ENCODE measurements around the gene TMEM176A.
"Not testable (repeated sequence)": the region's sequence is repeated elsewhere in the genome, so short reads cannot be mapped to it uniquely, and the experiment has no call there.

TMEM176A gene

DNA sequence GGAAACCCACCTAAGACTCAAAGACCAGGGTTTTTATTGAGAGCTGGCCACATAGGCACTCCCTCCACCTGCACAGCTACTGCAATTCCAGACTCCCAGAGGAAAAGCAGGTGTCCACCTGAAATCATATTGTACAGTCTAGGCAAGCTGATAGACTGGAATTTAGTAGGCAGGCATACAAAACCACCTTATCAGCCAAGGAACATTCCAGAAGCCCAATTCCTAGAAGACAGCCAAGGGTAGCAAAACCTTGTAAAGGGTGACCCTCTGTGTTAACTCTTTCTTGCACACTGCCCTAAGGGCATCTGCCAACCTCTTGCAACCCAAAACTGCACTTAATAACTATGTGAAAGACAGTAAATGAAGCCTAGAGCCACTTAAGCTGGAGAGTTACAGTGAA, 5.3 kb downstream of the TMEM176A start:
- H3K4me2 ChIP-seq (ENCODE audit: low read length, poor library complexity, severe bottlenecking): no peak overlapping the region

GRCh38 chr7:150806454-150806853, 5.9 kb downstream of the TMEM176A start:
- no peak overlapping the region for H2AFZ ChIP-seq (ENCODE audit: low read depth, low read length)
- no peak overlapping the region for H3K27ac ChIP-seq (ENCODE audit: low read length, poor library complexity, severe bottlenecking)
- no peak overlapping the region for H3K18ac ChIP-seq (ENCODE audit: low read depth in 1 of 2, low read length in 2 of 2)
- H3K4me2 ChIP-seq (ENCODE audit: low read length, poor library complexity, severe bottlenecking): no peak overlapping the region
- H2BK120ac ChIP-seq (ENCODE audit: low read depth, low read length): no peak overlapping the region
- H3K9me3 ChIP-seq (ENCODE audit: control insufficient read depth, low read length): peaks cover 13% of the 10 kb centered on the region
- H4K91ac ChIP-seq (ENCODE audit: low read length): no peak overlapping the region
- H3K4me3 ChIP-seq (ENCODE audit: insufficient read depth in 1 of 2, low read depth in 1 of 2, low read length in 2 of 2): no peak overlapping the region
- no peak for DNase-seq
- H2AK5ac ChIP-seq (ENCODE audit: low read length, severe bottlenecking): no peak overlapping the region
- H3K4ac ChIP-seq (ENCODE audit: low read depth in 1 of 2, low read length in 2 of 2): no peak overlapping the region
- no peak overlapping the region for H3K14ac ChIP-seq (ENCODE audit: low read length in 2 of 2)
- H4K8ac ChIP-seq (ENCODE audit: low read length): no peak overlapping the region
- no peak overlapping the region for H2BK15ac ChIP-seq (ENCODE audit: low read depth, poor library complexity, severe bottlenecking)
- H3K23ac ChIP-seq (ENCODE audit: low read length in 2 of 2): no peak overlapping the region
- no peaks in the 10 kb centered on the region for H3K4me1 ChIP-seq (ENCODE audit: control insufficient read depth, insufficient read depth, low read depth, low read length)
- H2BK5ac ChIP-seq (ENCODE audit: low read depth, low read length, poor library complexity, severe bottlenecking): no peak overlapping the region
- no peak overlapping the region for H2BK12ac ChIP-seq (ENCODE audit: low read length in 2 of 2)
- no peaks in the 10 kb centered on the region for H3K79me1 ChIP-seq (replicated peaks; ENCODE audit: low read length, poor library complexity, severe bottlenecking)
- peaks cover 5 to 21% of the 10 kb centered on the region in 2 experiments for H3K27me3 ChIP-seq (ENCODE audit: control insufficient read depth in 1 of 2, insufficient read depth in 1 of 2, low read length in 2 of 2)
- no peak overlapping the region for H3K9ac ChIP-seq (ENCODE audit: low read length)
- 83% methylated on average over 3 of the region's 3 CpGs for WGBS
- H3K36me3 ChIP-seq (ENCODE audit: control insufficient read depth in 1 of 2, insufficient read depth in 2 of 2, low read depth in 1 of 2, low read length in 2 of 2): no peaks in the 10 kb centered on the region

More for the DNA sequence above, 5.3 kb downstream of the TMEM176A start:
- H2AK5ac ChIP-seq (ENCODE audit: low read length, severe bottlenecking): no peak overlapping the region
- no peak overlapping the region for H3K23ac ChIP-seq (ENCODE audit: low read length in 2 of 2)
- H3K18ac ChIP-seq (ENCODE audit: low read depth in 1 of 2, low read length in 2 of 2): no peak overlapping the region
- H2BK12ac ChIP-seq (ENCODE audit: low read length in 2 of 2): no peak overlapping the region
- no peak overlapping the region for H2AFZ ChIP-seq (ENCODE audit: low read depth, low read length)
- H3K27me3 ChIP-seq (ENCODE audit: control insufficient read depth in 1 of 2, insufficient read depth in 1 of 2, low read length in 2 of 2): peaks cover 10 to 27% of the 10 kb centered on the region in 2 experiments
- H2BK15ac ChIP-seq (ENCODE audit: low read depth, poor library complexity, severe bottlenecking): no peak overlapping the region
- H4K91ac ChIP-seq (ENCODE audit: low read length): no peak overlapping the region
- peaks cover 13% of the 10 kb centered on the region for H3K9me3 ChIP-seq (ENCODE audit: control insufficient read depth, low read length)
- no peak overlapping the region for H3K9ac ChIP-seq (ENCODE audit: low read length)
- H3K27ac ChIP-seq (ENCODE audit: low read length, poor library complexity, severe bottlenecking): no peak overlapping the region
- H2BK120ac ChIP-seq (ENCODE audit: low read depth, low read length): no peak overlapping the region
- no peak for DNase-seq
- no peaks in the 10 kb centered on the region for H3K36me3 ChIP-seq (ENCODE audit: control insufficient read depth in 1 of 2, insufficient read depth in 2 of 2, low read depth in 1 of 2, low read length in 2 of 2)
- no peaks in the 10 kb centered on the region for H3K4me1 ChIP-seq (ENCODE audit: control insufficient read depth, insufficient read depth, low read depth, low read length)
- no peak overlapping the region for H3K14ac ChIP-seq (ENCODE audit: low read length in 2 of 2)
- no peak overlapping the region for H4K8ac ChIP-seq (ENCODE audit: low read length)
- no peak overlapping the region for H3K4me3 ChIP-seq (ENCODE audit: insufficient read depth in 1 of 2, low read depth in 1 of 2, low read length in 2 of 2)
- H3K79me1 ChIP-seq (replicated peaks; ENCODE audit: low read length, poor library complexity, severe bottlenecking): no peaks in the 10 kb centered on the region
- H3K4ac ChIP-seq (ENCODE audit: low read depth in 1 of 2, low read length in 2 of 2): no peak overlapping the region
- no peak overlapping the region for H2BK5ac ChIP-seq (ENCODE audit: low read depth, low read length, poor library complexity, severe bottlenecking)

DNA sequence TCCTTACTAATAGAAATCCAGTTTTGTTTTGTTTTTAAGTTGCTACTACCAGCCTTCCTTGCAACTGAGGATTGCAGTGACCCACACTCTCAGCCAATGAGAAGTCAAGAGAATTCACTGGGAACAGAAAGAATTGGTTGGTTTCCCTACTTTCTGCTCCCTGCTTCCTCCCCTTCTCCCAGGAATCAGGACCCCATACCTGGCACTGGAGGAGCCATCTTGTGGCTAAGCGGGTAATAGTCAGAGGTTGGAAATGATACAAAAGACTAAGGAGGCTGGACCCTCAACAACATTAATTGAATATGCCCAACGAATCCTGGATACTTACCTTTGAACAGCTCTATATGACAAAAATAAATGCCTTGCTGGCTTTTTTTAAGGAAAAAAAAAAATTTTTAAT, 6.3 kb downstream of the TMEM176A start:
- Histone ChIP-seq H3K4ac (ENCODE audit: low read depth in 1 of 2, low read length in 2 of 2) (no peak overlapping the region), H2BK15ac (ENCODE audit: low read depth, poor library complexity, severe bottlenecking) (no peak overlapping the region), H3K9me3 (ENCODE audit: control insufficient read depth, low read length) (peaks cover 13% of the 10 kb centered on the region), H2BK5ac (ENCODE audit: low read depth, low read length, poor library complexity, severe bottlenecking) (no peak overlapping the region), H3K79me1 (replicated peaks; ENCODE audit: low read length, poor library complexity, severe bottlenecking) (no peaks in the 10 kb centered on the region), H3K18ac (ENCODE audit: low read depth in 1 of 2, low read length in 2 of 2) (no peak overlapping the region), H2BK120ac (ENCODE audit: low read depth, low read length) (no peak overlapping the region), H4K8ac (ENCODE audit: low read length) (no peak overlapping the region), H3K4me3 (ENCODE audit: insufficient read depth in 1 of 2, low read depth in 1 of 2, low read length in 2 of 2) (no peak overlapping the region), H3K36me3 (ENCODE audit: control insufficient read depth in 1 of 2, insufficient read depth in 2 of 2, low read depth in 1 of 2, low read length in 2 of 2) (no peaks in the 10 kb centered on the region), H4K91ac (ENCODE audit: low read length) (no peak overlapping the region), H3K27ac (ENCODE audit: low read length, poor library complexity, severe bottlenecking) (no peak overlapping the region), H3K14ac (ENCODE audit: low read length in 2 of 2) (no peak overlapping the region), H2BK12ac (ENCODE audit: low read length in 2 of 2) (no peak overlapping the region), H3K27me3 (ENCODE audit: control insufficient read depth in 1 of 2, insufficient read depth in 1 of 2, low read length in 2 of 2) (peaks cover 5 to 17% of the 10 kb centered on the region in 2 experiments), H3K23ac (ENCODE audit: low read length in 2 of 2) (no peak overlapping the region), H3K4me2 (ENCODE audit: low read length, poor library complexity, severe bottlenecking) (no peak overlapping the region), H2AFZ (ENCODE audit: low read depth, low read length) (no peak overlapping the region), H3K9ac (ENCODE audit: low read length) (no peak overlapping the region), H3K4me1 (ENCODE audit: control insufficient read depth, insufficient read depth, low read depth, low read length) (no peaks in the 10 kb centered on the region), H2AK5ac (ENCODE audit: low read length, severe bottlenecking) (no peak overlapping the region)
- DNase-seq: no peak
- no CpG with 5 or more reads among the region's 2 CpGs for WGBS

DNA sequence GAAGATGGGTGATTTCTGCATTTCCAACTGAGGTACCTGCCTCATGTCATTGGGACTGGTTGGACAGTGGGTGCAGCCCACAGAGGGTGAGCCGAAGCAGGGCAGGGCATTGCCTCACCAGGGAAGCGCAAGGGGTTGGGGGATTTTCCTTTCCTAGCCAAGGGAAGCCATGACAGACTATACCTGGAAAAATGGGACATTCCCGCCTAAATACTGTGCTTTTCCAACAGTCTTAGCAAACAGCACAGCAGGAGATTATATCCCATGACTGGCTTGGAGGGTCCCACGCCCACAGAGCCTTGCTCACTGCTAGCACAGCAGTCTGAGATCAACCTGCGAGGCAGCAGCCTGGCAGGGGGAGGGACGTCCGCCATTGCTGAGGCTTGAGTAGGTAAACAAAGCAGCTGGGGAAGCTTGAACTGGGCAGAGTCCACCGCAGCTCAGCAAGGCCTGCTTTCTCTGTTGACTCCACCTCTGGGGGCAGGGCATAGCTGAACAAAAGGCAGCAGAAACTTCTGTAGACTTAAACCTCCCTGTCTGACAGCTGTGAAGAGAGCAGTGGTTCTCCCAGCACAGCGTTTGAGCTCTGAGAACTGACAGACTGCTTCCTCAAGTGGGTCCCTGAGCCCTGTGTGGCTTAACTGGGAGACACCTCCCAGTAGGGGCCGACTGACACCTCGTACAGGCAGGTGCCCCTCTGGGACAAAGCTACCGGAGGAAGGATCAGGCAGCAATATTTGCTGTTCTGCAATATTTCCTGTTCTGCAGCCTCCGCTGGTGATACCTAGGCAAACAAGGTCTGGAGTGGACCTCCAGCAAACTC, 7.3 kb downstream of the TMEM176A start:
- not testable (repeated sequence) for H3K4me1 ChIP-seq (ENCODE audit: control insufficient read depth, insufficient read depth, low read depth, low read length); H2AFZ ChIP-seq (ENCODE audit: low read depth, low read length); H3K4me3 ChIP-seq (ENCODE audit: insufficient read depth in 1 of 2, low read depth in 1 of 2, low read length in 2 of 2); H3K36me3 ChIP-seq (ENCODE audit: control insufficient read depth in 1 of 2, insufficient read depth in 2 of 2, low read depth in 1 of 2, low read length in 2 of 2); H2BK12ac ChIP-seq (ENCODE audit: low read length in 2 of 2); H3K4me2 ChIP-seq (ENCODE audit: low read length, poor library complexity, severe bottlenecking); H2BK15ac ChIP-seq (ENCODE audit: low read depth, poor library complexity, severe bottlenecking); H3K14ac ChIP-seq (ENCODE audit: low read length in 2 of 2); H3K79me1 ChIP-seq (replicated peaks; ENCODE audit: low read length, poor library complexity, severe bottlenecking); H3K23ac ChIP-seq (ENCODE audit: low read length in 2 of 2); H3K27ac ChIP-seq (ENCODE audit: low read length, poor library complexity, severe bottlenecking); DNase-seq; H4K8ac ChIP-seq (ENCODE audit: low read length); H2AK5ac ChIP-seq (ENCODE audit: low read length, severe bottlenecking); H2BK5ac ChIP-seq (ENCODE audit: low read depth, low read length, poor library complexity, severe bottlenecking); H3K9ac ChIP-seq (ENCODE audit: low read length); H3K4ac ChIP-seq (ENCODE audit: low read depth in 1 of 2, low read length in 2 of 2); H3K27me3 ChIP-seq (ENCODE audit: control insufficient read depth in 1 of 2, insufficient read depth in 1 of 2, low read length in 2 of 2); H4K91ac ChIP-seq (ENCODE audit: low read length); H2BK120ac ChIP-seq (ENCODE audit: low read depth, low read length); H3K18ac ChIP-seq (ENCODE audit: low read depth in 1 of 2, low read length in 2 of 2)
- 62% methylated on average over 13 of the region's 13 CpGs for WGBS
- H3K9me3 ChIP-seq (ENCODE audit: control insufficient read depth, low read length): peaks cover 13% of the 10 kb centered on the region

Measured in mesenchymal stem cell (in vitro differentiated cells and primary cell).